Testis (tissue), 3 donors: Measurements from ENCODE around the gene CTCF. TPM values are rescaled to one million over a fixed set of nuclear protein-coding genes. Genes with fewer than 3 reads are reported as not detected.

Experiments used
- DNase-seq: peaks from one replicate; pipeline ENCODE4 v3.0.0-alpha.2; 2019
- H3K27ac ChIP-seq, 2 donors: fragments of 200-600 bp; sonication (generic); one replicate each; pipeline ENCODE4 v1.5.1; 2019
- H3K27me3 ChIP-seq: fragments of 200-600 bp; sonication (generic); one replicate; pipeline ENCODE4 v1.5.1; 2019
- H3K36me3 ChIP-seq: fragments of 200-600 bp; sonication (generic); one replicate; pipeline ENCODE4 v1.5.1; 2017; ENCODE audit warnings: low read depth; ENCODE audit errors: missing control alignments
- H3K4me1 ChIP-seq: fragments of 200-600 bp; sonication (generic); one replicate; pipeline ENCODE4 v1.5.1; 2019
- H3K4me3 ChIP-seq, 2 donors: fragments of 200-600 bp; sonication (generic); one replicate each; pipeline ENCODE4 v1.5.1; 2017 to 2019
- H3K9me3 ChIP-seq: fragments of 200-600 bp; sonication (generic); one replicate; pipeline ENCODE4 v1.5.1; 2017
- CTCF ChIP-seq, 3 experiments: fragments of 450-650 bp in 2 of 3; fragments of 200-600 bp in 1 of 3; sonication (generic) in 1 of 3; IDR thresholded peaks; one replicate each; pipeline ENCODE4 v1.5.1; 2016 to 2019; ENCODE audit warnings: antibody characterized with exemption in 3 of 3, mild to moderate bottlenecking in 2 of 3, moderate library complexity in 1 of 3
- POLR2A ChIP-seq: fragments of 450-650 bp; IDR thresholded peaks from one replicate; pipeline ENCODE4 v1.6.1; 2017; ENCODE audit warnings: antibody characterized with exemption, mild to moderate bottlenecking, moderate library complexity
- WGBS, 2 donors: methylation state at CpG; one replicate each; pipeline ENCODE4 v1.1.5; 2018; 5-methylcytosine and 5-hydroxymethylcytosine counted together
- intact Hi-C: fragments of 100-400 bp; cut with DNase I; formaldehyde crosslinking; loops from one replicate; pipeline ENCODE4 v1.15.1; 2023; ENCODE audit warnings: low total_unique reads
- polyA plus RNA-seq: library from polyadenylated mRNA; stranded (reverse); fragments of 350-450 nt; fragmentation: Illumina TruSeq; extraction: RNeasy Lipid Tissue Mini Kit (QIAGEN cat#74804); gene quantifications from one replicate; pipeline ENCODE4 v1.2.3, GENCODE V29; 2014; ENCODE audit warnings: low read depth, low replicate concordance; ENCODE audit not compliant: insufficient read depth
- total RNA-seq, 2 donors: library from RNA; depleted of rRNA; stranded (reverse); fragments of >200 nt; gene quantifications; one replicate each; pipeline ENCODE4 v1.2.3, GENCODE V29; 2016

The CTCF gene
- total and polyA plus RNA-seq, 3 donors from 2014 or later: 25.9 to 47.0 (median 45.5) TPM

GRCh38 chr16:67665598-67665997 lies 103.3 kb downstream of the CTCF start:
- Histone ChIP-seq H3K27ac (no peak overlapping the region), H3K9me3 (no peaks in the 10 kb centered on the region), H3K36me3 (no peaks in the 10 kb centered on the region), H3K27me3 (no peaks in the 10 kb centered on the region), H3K4me3 (peak overlapping the region; percentile 67 to 70), H3K4me1 (peaks cover 17% of the 10 kb centered on the region)
- TF ChIP-seq POLR2A (no peak), CTCF (IDR thresholded peaks at IDR 0.05) (no peak)
- intact Hi-C loops: no loop called here
- no peak for DNase-seq
- WGBS, 2 donors: 62 to 68% methylated on average over 5 of the region's 5 CpGs

- H3K4me3 ChIP-seq: peak overlapping the region; percentile 67 to 70
- H3K9me3 ChIP-seq: no peaks in the 10 kb centered on the region
- no peaks in the 10 kb centered on the region for H3K27me3 ChIP-seq
- TF ChIP-seq POLR2A (no peak), CTCF (IDR thresholded peaks at IDR 0.05) (no peak)
- DNase-seq: no peak
- intact Hi-C loops: no loop called here
- H3K27ac ChIP-seq: peak overlapping the region; percentile 85 to 91
- WGBS, 2 donors: 0 to 1% methylated on average over 17 to 46 of the region's 46 CpGs
- H3K36me3 ChIP-seq: no peaks in the 10 kb centered on the region
- peaks cover 17% of the 10 kb centered on the region for H3K4me1 ChIP-seq
Measured at GRCh38 chr16:67666032-67666551, 103.8 kb downstream of the CTCF start.

GRCh38 chr16:67666559-67667452 lies 104.5 kb downstream of the CTCF start, which contains the start of the genes C16orf86 and ENKD1:
Gene C16orf86, plus strand, starts transcription at chr16:67666814. Its CDS starts 157 bp downstream, at chr16:67666971.
Gene ENKD1, minus strand, starts transcription at chr16:67666750. Its CDS starts 308 bp downstream, at chr16:67666442.
- Histone ChIP-seq H3K27ac (peak within 1 kb of the TSS; percentile 85 to 91), H3K9me3 (no peaks in the 10 kb centered on the region), H3K27me3 (no peaks in the 10 kb centered on the region), H3K4me1 (peaks cover 17% of the 10 kb centered on the region), H3K4me3 (peak within 1 kb of the TSS; percentile 67 to 70), H3K36me3 (no peaks in the 10 kb centered on the region)
- intact Hi-C loops: no loop called here
- DNase-seq: peak; percentile 90
- 0 to 3% methylated on average over 11 to 58 of the region's 78 CpGs for WGBS, 2 donors
- TF ChIP-seq CTCF (IDR thresholded peaks at IDR 0.05) (no peak), POLR2A (no peak)

- Histone ChIP-seq H3K27me3 (no peaks in the 10 kb centered on the region), H3K9me3 (no peaks in the 10 kb centered on the region), H3K27ac (peak overlapping the region; percentile 85 to 91), H3K36me3 (no peaks in the 10 kb centered on the region), H3K4me1 (peaks cover 17% of the 10 kb centered on the region), H3K4me3 (peak overlapping the region; percentile 67 to 70)
- DNase-seq: no peak
- 27% methylated on average over 10 of the region's 10 CpGs; no CpG with 5 or more reads in 1 of the 2 donors for WGBS, 2 donors
- intact Hi-C loops: no loop called here
- TF ChIP-seq POLR2A: no peak
Measured at GRCh38 chr16:67667453-67667816, 105.1 kb downstream of the CTCF start.

GRCh38 chr16:67667817-67668494 lies 105.6 kb downstream of the CTCF start:
- Histone ChIP-seq H3K4me1 (peaks cover 19% of the 10 kb centered on the region), H3K27ac (peak overlapping the region; percentile 85 to 91), H3K9me3 (no peaks in the 10 kb centered on the region), H3K36me3 (no peaks in the 10 kb centered on the region), H3K4me3 (peak overlapping the region in 1 of 2 donors; percentile 70), H3K27me3 (no peaks in the 10 kb centered on the region)
- intact Hi-C loops: no loop called here
- TF ChIP-seq CTCF (IDR thresholded peaks at IDR 0.05) (peak; percentile 71 to 85 (median 76)), POLR2A (no peak)
- peak; percentile 91 for DNase-seq
- 23 to 44% methylated on average over 5 to 18 of the region's 18 CpGs for WGBS, 2 donors
